IgD-negative memory B cell (primary cell): ENCODE data around the gene TMEM231. TPM values are rescaled to one million over a fixed set of nuclear protein-coding genes. Genes with fewer than 3 reads are reported as not detected.
A peak's percentile ranks its signal among the peaks of the same experiment; 100 is the strongest.
"Not testable (repeated sequence)": the region's sequence is repeated elsewhere in the genome, so short reads cannot be mapped to it uniquely, and the experiment has no call there.

Experiments
- H3K27ac Mint-ChIP-seq, 3 donors: one replicate each; pipeline ENCODE4 v1.8.0; 2020 to 2022; ENCODE audit warnings: mild to moderate bottlenecking in 3 of 3, mixed read lengths in 3 of 3, moderate library complexity in 1 of 3
- H3K27me3 Mint-ChIP-seq: one replicate; pipeline ENCODE4 v1.8.0; 2021; ENCODE audit warnings: mixed read lengths
- H3K36me3 Mint-ChIP-seq: one replicate; pipeline ENCODE4 v1.8.0; 2020; ENCODE audit warnings: mild to moderate bottlenecking, mixed read lengths
- H3K4me1 Mint-ChIP-seq, 3 donors: one replicate each; pipeline ENCODE4 v1.8.0; 2020 to 2022; ENCODE audit warnings: mixed read lengths in 3 of 3, mild to moderate bottlenecking in 1 of 3
- H3K4me3 Mint-ChIP-seq, 4 donors: one replicate each; pipeline ENCODE4 v1.8.0; 2020 to 2022; ENCODE audit warnings: mild to moderate bottlenecking in 4 of 4, mixed read lengths in 4 of 4, moderate library complexity in 3 of 4
- H3K9me3 Mint-ChIP-seq, 3 donors: one replicate each; pipeline ENCODE4 v1.8.0; 2020 to 2021; ENCODE audit warnings: mixed read lengths in 3 of 3, mild to moderate bottlenecking in 1 of 3
- polyA plus RNA-seq: library from polyadenylated mRNA; unstranded; fragments of 300-500 nt; fragmentation: Illumina TruSeq; gene quantifications from one replicate; pipeline ENCODE4 v1.2.3, GENCODE V29; 2021

TMEM231 gene
- polyA plus RNA-seq, 1 donor from 2014 or later, result 5.8 TPM

DNA sequence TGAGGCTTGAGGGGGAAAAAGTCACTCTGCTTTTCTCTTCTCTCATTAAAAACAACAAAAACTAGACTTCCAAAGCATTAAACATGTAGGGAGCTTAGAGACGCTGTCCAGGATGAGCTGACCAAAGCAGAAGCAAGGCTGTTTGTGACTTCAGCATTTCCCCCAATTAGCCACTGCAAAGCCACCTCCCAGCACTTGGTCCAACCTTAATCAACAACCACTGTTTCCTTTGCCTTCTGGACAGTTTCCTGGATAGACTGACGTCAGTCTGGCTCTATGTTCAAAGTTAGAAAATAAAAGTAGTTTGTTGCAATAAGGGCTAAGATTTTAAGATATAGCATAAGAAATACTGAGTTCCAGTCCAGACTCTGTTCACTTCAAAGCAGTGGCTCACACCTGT, 3.1 kb downstream of the TMEM231 start:
- Mint-ChIP-seq H3K4me3 (no peak overlapping the region), H3K4me1 (peaks cover 12 to 14% (median 13%) of the 10 kb centered on the region in 3 donors), H3K27ac (peak overlapping the region in 2 of 3 donors; percentile 26 to 73), H3K36me3 (peaks cover under 1% of the 10 kb centered on the region), H3K27me3 (no peaks in the 10 kb centered on the region), H3K9me3 (no peaks in the 10 kb centered on the region)

DNA sequence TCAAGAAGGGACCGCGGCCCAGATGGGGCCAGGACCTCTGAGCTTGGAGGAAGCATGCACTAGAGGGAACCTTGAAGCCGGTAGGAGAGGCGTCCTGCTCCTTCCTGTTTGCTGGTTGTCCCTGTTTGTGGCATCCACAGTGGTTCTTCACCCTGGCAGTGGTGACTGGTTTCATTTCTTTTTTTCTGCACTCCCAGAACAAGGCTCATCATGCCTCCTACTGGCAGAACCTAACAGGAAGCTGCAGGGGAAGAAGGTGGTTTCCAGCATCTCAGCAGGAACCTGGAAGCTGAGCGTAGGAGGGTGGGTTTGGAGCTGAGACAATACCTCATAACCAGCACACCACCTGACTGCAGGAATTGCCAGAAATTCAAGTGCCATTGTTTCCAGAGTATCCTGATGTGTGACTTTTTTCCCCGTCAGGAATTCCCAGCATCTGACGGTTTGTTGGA, 5.8 kb downstream of the TMEM231 start:
- Mint-ChIP-seq H3K36me3 (peaks cover 3% of the 10 kb centered on the region), H3K9me3 (no peaks in the 10 kb centered on the region), H3K4me3 (no peak overlapping the region), H3K27me3 (no peaks in the 10 kb centered on the region), H3K27ac (no peak overlapping the region), H3K4me1 (peaks cover 5 to 9% (median 9%) of the 10 kb centered on the region in 3 donors)

DNA sequence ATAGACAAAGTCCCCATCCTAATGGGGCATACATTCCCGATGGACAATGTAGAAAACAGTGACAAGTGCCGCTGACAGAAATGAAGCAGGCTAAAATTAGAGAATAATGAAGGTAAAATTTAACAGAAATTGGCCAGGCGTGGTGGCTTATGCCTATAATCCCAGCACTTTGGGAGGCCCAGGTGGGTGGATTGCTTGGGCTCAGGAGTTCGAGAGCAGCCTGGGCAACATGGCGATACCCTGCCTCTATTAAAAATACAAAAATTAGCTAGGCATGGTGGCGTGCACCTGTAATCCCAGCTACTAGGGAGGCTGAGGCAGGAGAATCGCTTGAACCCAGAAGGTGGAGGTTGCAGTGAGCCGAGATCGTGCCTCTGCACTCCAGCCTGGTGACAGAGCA, 7.6 kb downstream of the TMEM231 start:
- not testable (repeated sequence) for H3K4me3 Mint-ChIP-seq, H3K27ac Mint-ChIP-seq, H3K4me1 Mint-ChIP-seq, H3K36me3 Mint-ChIP-seq, H3K9me3 Mint-ChIP-seq, H3K27me3 Mint-ChIP-seq

DNA sequence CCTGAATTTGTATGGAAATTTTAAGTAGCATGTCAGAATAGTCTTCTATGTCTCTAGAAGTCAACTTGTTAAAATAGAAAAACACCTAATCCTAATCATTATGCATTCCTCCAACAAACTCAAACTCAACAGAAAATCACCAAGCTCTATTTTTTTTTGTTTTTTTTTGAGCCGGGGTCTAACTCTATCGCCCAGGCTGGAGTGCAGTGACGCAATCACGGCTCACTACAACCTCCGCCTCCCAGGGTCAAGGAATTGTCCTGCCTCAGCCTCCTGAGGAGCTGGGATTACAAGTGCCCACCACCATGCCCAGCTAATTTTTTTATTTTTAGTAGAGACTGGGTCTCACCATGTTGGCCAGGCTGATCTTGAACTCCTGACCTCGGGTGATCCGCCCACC, 9.8 kb downstream of the TMEM231 start:
- peaks cover 0 to 7% (median 6%) of the 10 kb centered on the region in 3 donors for H3K4me1 Mint-ChIP-seq
- H3K27me3 Mint-ChIP-seq, result no peaks in the 10 kb centered on the region
- H3K4me3 Mint-ChIP-seq, result no peak overlapping the region
- H3K36me3 Mint-ChIP-seq, result peaks cover 5% of the 10 kb centered on the region
- no peaks in the 10 kb centered on the region for H3K9me3 Mint-ChIP-seq
- no peak overlapping the region for H3K27ac Mint-ChIP-seq

DNA sequence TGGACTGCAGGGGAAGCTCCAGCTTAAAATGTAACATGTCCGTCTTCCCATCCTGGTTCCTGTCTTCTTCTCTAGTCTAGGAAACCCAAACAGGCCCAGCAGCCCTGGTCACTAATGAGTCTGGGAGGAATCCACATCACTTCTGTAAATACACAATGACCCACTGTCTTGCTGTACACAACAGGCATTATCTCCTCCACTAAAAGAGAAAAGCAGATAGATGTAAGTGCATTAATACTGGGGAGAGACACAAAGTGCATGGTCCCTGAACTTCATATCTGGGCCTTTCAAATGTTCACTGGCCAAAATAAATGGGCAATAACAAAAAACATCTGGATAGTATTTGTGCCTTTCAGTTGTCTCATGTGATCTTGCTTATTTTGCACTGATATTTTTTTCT, 10.2 kb downstream of the TMEM231 start:
- H3K4me3 Mint-ChIP-seq, H3K4me1 Mint-ChIP-seq, H3K27ac Mint-ChIP-seq, H3K36me3 Mint-ChIP-seq, H3K27me3 Mint-ChIP-seq, H3K9me3 Mint-ChIP-seq: not testable (repeated sequence)

DNA sequence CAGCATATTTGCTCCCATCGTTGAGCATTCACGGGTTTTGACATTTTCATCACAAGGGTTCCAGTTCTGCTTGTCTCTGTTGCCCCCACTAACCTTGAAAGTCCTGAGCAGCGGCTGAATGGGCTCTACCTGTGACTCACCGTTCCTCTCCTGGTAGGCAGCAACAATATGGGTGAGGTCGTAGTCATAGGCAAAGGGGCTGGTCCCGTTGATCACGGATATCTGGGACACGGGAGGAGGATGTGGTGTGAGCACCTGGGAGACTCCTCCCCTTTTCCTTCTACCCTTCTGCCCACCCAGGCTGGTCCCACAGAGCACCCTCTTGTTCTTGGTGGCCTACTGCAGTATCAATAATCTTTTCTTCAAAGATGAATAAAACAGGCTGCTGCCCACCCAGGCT, 13.6 kb downstream of the TMEM231 start:
- not testable (repeated sequence) for H3K36me3 Mint-ChIP-seq, H3K9me3 Mint-ChIP-seq, H3K27me3 Mint-ChIP-seq, H3K4me1 Mint-ChIP-seq, H3K4me3 Mint-ChIP-seq, H3K27ac Mint-ChIP-seq

DNA sequence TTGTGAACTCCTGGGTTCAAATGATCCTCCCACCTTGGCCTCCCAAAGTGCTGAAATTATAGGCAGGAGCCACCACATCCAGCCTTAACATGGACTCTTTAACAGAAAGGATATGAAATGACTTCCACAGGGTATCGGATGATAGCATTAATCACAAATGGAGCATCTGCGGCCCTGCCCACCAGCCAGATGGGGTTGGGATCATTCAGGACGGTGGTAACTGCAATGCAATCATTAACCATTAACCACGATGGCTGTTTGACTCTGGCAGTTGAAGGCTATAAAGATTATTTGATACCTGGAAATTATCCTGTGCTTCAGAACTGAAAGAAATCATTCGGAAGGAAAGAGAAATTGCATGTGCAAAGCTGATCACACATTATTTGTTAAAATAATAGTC, 14.8 kb downstream of the TMEM231 start:
- no peaks in the 10 kb centered on the region for H3K4me1 Mint-ChIP-seq

DNA sequence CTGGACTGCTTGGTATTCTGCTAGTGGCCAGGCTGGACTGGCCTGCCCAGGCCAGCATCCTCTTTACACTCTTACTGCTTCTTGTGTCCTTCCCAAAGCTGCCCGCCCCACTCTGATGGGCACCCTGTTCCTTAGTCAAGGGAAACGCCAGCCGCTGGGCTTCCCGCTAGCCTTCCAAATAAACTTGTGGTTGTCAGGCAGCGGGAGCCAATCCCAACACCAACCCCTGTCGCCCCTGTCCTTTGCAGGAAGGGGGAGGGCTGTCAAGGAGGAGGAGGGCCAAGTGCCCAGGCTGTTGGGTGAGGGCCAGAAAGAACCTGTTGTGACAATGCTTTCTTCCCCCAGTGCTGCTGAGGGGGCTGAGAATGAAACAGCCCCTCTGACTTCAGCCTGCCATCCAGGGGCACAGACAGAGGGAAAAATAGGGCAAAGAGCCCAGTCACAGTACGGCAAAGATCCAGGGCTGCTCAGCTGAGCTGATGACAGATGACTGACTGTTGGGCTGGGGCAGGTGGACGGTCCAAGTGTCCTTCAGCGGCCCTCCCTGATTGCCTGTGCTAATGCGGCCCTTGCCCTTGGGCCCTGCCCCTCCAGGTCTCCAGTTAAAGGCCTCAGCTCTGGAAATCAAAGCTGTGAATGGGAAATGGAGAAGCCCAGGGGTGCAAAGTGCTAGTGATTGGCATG, 17.0 kb downstream of the TMEM231 start:
- not testable (repeated sequence) for H3K4me3 Mint-ChIP-seq, H3K4me1 Mint-ChIP-seq, H3K36me3 Mint-ChIP-seq, H3K27me3 Mint-ChIP-seq, H3K27ac Mint-ChIP-seq, H3K9me3 Mint-ChIP-seq

More for the DNA sequence above, 14.8 kb downstream of the TMEM231 start:
- no peaks in the 10 kb centered on the region for H3K27me3 Mint-ChIP-seq
- no peak overlapping the region for H3K4me3 Mint-ChIP-seq
- H3K9me3 Mint-ChIP-seq, result no peaks in the 10 kb centered on the region
- H3K36me3 Mint-ChIP-seq, result peaks cover 3% of the 10 kb centered on the region
- H3K27ac Mint-ChIP-seq, result no peak overlapping the region

DNA sequence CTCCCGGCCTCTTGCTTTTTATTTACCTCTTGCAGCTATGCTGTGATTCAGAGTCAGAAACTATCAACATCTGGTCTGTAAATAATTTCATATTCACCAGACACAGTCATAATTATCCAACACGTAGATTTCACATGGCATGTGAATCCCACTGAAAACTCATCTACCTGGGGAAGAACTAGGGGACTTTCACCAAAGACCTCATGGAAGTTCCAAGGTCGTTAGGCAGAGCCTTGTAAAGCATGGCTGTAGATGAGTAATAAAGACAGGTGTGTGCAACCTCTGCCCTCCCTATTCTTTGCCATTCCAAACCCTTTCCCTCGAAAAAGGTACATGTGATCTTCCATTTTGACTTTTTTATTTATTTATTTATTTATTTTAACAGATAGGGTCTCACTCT, 18.3 kb downstream of the TMEM231 start:
- H3K36me3 Mint-ChIP-seq, result no peaks in the 10 kb centered on the region
- no peaks in the 10 kb centered on the region for H3K27me3 Mint-ChIP-seq
- no peaks in the 10 kb centered on the region for H3K9me3 Mint-ChIP-seq
- H3K4me3 Mint-ChIP-seq, result no peak overlapping the region
- H3K4me1 Mint-ChIP-seq, result no peaks in the 10 kb centered on the region
- no peak overlapping the region for H3K27ac Mint-ChIP-seq

DNA sequence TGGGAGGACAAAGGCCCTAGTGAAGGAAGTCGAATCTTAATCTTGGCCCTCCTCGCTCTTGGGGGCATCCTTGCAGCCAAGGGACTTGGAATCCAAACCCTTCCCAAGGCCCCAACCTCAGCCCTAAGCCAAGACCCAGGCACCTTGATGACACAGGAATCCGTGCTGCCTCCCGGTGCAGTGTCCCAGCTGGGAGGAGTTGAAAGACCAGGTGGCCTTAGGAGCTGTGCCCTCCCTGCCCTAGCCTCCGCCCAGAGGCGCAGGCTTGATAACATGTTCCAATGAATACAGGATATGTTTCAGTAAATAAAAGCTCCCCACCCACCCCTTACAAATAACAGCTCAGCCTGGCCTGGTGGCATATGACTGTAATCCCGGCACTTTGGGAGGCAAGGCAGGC, 20.2 kb downstream of the TMEM231 start, which contains the start of gene CHST5:
CHST5 (minus strand) TSS at position 208 of the 400 bp plus-strand sequence. CDS start 5,724 bp downstream, outside the sequence.
- no peaks in the 10 kb centered on the region for H3K9me3 Mint-ChIP-seq
- H3K4me1 Mint-ChIP-seq, result peaks cover 0 to 1% (median 0%) of the 10 kb centered on the region in 3 donors
- no peak within 1 kb of the TSS for H3K4me3 Mint-ChIP-seq
- no peak within 1 kb of the TSS for H3K27ac Mint-ChIP-seq
- no peaks in the 10 kb centered on the region for H3K36me3 Mint-ChIP-seq
- H3K27me3 Mint-ChIP-seq, result no peaks in the 10 kb centered on the region

DNA sequence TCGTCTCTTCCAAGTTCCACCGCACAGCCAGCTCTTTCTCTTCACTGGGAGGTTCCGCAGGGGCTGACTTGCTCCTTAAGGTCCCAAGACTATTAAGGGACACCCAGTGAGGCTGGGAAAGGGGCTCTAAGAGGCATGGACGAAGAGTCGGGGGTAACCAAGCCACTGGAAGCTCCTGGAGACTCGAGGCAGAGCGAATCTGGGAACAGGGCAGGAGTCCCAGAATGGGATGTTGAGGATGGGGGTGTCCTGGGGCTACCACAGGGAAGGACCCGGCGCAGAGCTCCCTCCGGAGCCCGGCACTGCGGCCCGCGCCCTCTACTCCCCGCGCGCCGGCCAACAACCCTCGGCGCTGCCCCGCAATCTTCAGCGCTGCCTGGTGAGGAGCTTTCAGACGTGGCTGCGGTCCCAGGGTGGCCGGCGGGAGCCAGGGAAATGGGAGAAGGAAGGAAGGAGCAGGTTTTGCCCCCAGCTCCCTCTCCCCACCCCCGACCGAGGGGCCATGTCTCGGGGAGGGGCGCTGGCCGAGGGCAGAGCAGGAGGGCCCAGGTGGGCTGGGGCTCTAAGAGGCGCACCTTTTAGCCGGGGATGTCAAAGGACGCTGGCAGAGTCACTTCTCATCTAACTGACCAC, 20.7 kb downstream of the TMEM231 start:
- Mint-ChIP-seq H3K27ac (no peak overlapping the region), H3K9me3 (no peaks in the 10 kb centered on the region), H3K36me3 (no peaks in the 10 kb centered on the region), H3K4me1 (peaks cover 0 to 1% (median 0%) of the 10 kb centered on the region in 3 donors), H3K4me3 (no peak overlapping the region), H3K27me3 (no peaks in the 10 kb centered on the region)

DNA sequence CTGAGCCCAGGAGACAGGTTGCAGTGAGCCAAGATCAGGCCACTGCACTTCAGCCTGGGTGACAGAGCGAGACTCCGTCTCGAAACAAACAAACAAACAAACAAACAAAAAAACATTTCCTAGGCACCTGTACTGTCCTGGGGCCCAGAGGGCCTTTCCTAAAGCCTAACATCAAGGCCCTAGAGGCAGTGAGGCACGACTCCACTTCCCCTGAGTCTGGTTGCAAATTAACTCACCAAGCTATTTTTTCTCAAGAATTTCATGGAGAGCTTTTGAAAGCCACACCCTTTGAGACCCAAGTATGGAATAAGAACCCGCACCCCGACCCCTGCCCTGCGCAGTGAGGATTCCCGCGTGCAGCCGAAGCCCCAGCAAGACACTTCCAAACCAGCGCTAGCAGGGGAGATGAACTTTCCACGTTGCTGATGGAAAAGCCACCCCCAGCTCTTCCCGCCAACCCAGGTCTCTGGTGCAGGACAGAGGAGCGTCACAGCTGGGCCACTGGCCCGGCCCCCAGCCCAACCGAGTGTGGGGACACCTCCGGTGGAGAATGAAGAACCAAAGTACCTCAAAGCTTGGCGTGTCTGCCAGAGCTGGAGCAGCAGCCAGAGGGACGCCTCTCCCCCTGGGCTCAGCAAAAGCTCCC, 21.4 kb downstream of the TMEM231 start:
- H3K27ac Mint-ChIP-seq, result no peak overlapping the region
- H3K27me3 Mint-ChIP-seq, result no peaks in the 10 kb centered on the region
- no peaks in the 10 kb centered on the region for H3K9me3 Mint-ChIP-seq
- H3K36me3 Mint-ChIP-seq, result no peaks in the 10 kb centered on the region
- peak overlapping the region in 1 of 4 donors; percentile 12 for H3K4me3 Mint-ChIP-seq
- H3K4me1 Mint-ChIP-seq, result peaks cover 0 to 1% (median 0%) of the 10 kb centered on the region in 3 donors

DNA sequence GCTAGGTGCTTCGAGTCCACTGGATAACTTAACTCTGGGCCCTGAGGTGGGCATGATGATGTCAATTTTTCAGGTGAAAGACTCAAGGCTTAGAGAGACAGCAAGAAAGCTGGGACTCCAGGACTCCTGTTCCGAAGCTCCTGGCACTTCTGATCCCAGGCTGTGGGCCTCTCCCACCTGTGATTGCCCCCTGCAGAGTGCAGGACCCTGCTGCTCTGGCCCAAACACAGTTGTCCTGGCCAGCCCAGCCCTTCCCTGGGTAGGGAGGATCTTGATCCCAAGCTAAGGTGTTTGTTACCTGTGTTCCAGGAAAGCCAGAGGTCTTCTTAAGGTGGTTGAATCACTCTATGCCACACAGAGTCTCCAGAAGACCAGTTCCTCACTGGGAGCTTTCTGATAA, 23.3 kb downstream of the TMEM231 start:
- Mint-ChIP-seq H3K4me1 (peaks cover 2 to 6% (median 4%) of the 10 kb centered on the region in 3 donors), H3K27me3 (no peaks in the 10 kb centered on the region), H3K9me3 (no peaks in the 10 kb centered on the region), H3K27ac (no peak overlapping the region), H3K4me3 (no peak overlapping the region), H3K36me3 (no peaks in the 10 kb centered on the region)

DNA sequence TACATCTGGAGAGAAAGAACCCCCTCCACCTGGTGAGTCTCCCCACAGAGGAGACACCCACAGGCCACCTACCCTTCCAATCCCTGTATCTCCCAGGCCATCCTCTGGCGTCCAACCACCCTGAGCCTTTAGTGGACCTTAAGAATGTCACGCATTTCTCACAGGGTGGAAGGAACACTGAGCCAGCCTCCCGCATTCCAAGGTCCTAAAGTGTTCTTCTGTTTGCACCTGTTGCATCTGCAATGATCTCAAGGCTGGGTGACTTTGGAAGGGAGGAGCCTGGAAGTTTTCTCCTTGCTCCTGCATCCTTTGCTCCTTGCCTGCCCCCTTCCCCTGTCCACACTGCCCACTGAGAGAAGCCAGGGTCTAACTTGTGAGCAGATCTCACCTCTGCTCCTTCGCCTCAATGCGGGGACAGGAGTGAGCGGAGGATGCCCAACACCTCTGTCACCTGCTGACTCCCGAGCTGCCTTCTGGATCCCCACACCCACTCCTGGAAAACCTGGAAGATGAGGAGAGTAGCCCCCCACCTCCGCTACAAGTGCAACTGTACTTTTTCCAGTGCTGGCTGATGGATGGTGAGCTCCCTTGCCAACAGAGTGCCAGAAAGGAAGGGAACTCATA, 23.8 kb downstream of the TMEM231 start:
- H3K27ac Mint-ChIP-seq, result no peak overlapping the region
- no peaks in the 10 kb centered on the region for H3K36me3 Mint-ChIP-seq

DNA sequence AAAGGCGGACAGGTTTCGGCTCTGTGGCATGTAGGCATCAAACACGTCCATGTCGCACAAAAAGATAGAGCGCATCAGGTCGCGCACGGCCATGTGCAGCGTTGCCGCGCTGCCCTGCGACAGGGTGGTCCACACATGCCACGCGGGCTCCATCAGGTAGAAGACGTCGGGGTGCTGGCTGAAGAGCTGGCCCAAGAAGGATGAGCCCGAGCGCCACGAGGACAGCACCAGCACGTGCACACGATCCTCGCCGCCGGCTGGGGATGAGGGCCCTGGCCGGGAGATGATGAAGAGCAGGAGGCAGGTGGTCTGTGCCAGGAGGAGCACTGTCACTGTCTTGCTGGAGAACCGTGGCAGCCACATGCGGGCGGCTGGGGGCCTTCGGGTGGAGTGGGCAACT, 26.1 kb downstream of the TMEM231 start:
- Mint-ChIP-seq H3K4me3 (no peak overlapping the region), H3K9me3 (no peaks in the 10 kb centered on the region)

More for the DNA sequence above, 23.8 kb downstream of the TMEM231 start:
- H3K4me3 Mint-ChIP-seq, result peak overlapping the region in 1 of 4 donors; percentile 69
- peaks cover 2 to 6% (median 6%) of the 10 kb centered on the region in 3 donors for H3K4me1 Mint-ChIP-seq
- no peaks in the 10 kb centered on the region for H3K27me3 Mint-ChIP-seq
- H3K9me3 Mint-ChIP-seq, result no peaks in the 10 kb centered on the region

More for the DNA sequence above, 26.1 kb downstream of the TMEM231 start:
- peaks cover 2 to 6% (median 6%) of the 10 kb centered on the region in 3 donors for H3K4me1 Mint-ChIP-seq
- no peaks in the 10 kb centered on the region for H3K36me3 Mint-ChIP-seq
- no peaks in the 10 kb centered on the region for H3K27me3 Mint-ChIP-seq
- no peak overlapping the region for H3K27ac Mint-ChIP-seq
